NCI-H1417 treated with DMSO at 0.1 percent for 48 hours (cell line): ENCODE data around the gene EHBP1.

Experiments used
- DNase-seq: peaks from one replicate; lab custom pipeline; 2025; lab: John Stamatoyannopoulos, UW

EHBP1 gene

GRCh38 chr2:62822549-62822948, 117.0 kb downstream of the EHBP1 start:
- no peak for DNase-seq

- DNase-seq, result no peak
Measured at GRCh38 chr2:62824388-62824787, 118.9 kb downstream of the EHBP1 start.

GRCh38 chr2:62826141-62826540, 120.6 kb downstream of the EHBP1 start:
- no peak for DNase-seq

- DNase-seq, result no peak
Measured at GRCh38 chr2:62826953-62827675, 121.6 kb downstream of the EHBP1 start.

- DNase-seq, result no peak
Measured at GRCh38 chr2:62831729-62832128, 126.2 kb downstream of the EHBP1 start.

GRCh38 chr2:62844311-62845090, 139.0 kb downstream of the EHBP1 start:
- no peak for DNase-seq

- no peak for DNase-seq
Measured at GRCh38 chr2:62845256-62845655, 139.7 kb downstream of the EHBP1 start.

GRCh38 chr2:62852254-62852653, 146.7 kb downstream of the EHBP1 start:
- DNase-seq, result no peak

GRCh38 chr2:62854600-62855514, 149.3 kb downstream of the EHBP1 start:
- no peak for DNase-seq

- no peak for DNase-seq
Measured at GRCh38 chr2:62856228-62857040, 150.9 kb downstream of the EHBP1 start.

GRCh38 chr2:62857139-62857931, 151.8 kb downstream of the EHBP1 start:
- no peak for DNase-seq

GRCh38 chr2:62858231-62858832, 152.8 kb downstream of the EHBP1 start:
- DNase-seq, result no peak

- DNase-seq, result no peak
Measured at GRCh38 chr2:62868947-62869346, 163.4 kb downstream of the EHBP1 start.

GRCh38 chr2:62870966-62871365, 165.5 kb downstream of the EHBP1 start:
- DNase-seq, result no peak

GRCh38 chr2:62871506-62871905, 166.0 kb downstream of the EHBP1 start:
- no peak for DNase-seq

- DNase-seq, result no peak
Measured at GRCh38 chr2:62873603-62874002, 168.1 kb downstream of the EHBP1 start.

- no peak for DNase-seq
Measured at GRCh38 chr2:62874881-62875383, 169.4 kb downstream of the EHBP1 start.

GRCh38 chr2:62881162-62881795, 175.8 kb downstream of the EHBP1 start:
- DNase-seq, result no peak

GRCh38 chr2:62883629-62884028, 178.1 kb downstream of the EHBP1 start:
- no peak for DNase-seq

- no peak for DNase-seq
Measured at GRCh38 chr2:62884086-62884485, 178.6 kb downstream of the EHBP1 start.
